NOMO-1 (cell line): ENCODE measurements around the gene LLGL1.

ENCODE experiments used
- DNase-seq, 2 experiments: peaks; one replicate each; lab custom pipeline; 2025; ENCODE audit not compliant: unreplicated experiment in 2 of 2; lab: John Stamatoyannopoulos, UW

LLGL1 gene

GRCh38 chr17:18263885-18264682 lies 38.6 kb downstream of the LLGL1 start:
- DNase-seq = no peak

- no peak for DNase-seq
These were observed 41.9 kb downstream of the LLGL1 start for GRCh38 chr17:18267366-18267765.

GRCh38 chr17:18267927-18268711 lies 42.7 kb downstream of the LLGL1 start:
- no peak for DNase-seq

GRCh38 chr17:18270046-18270931 lies 44.9 kb downstream of the LLGL1 start:
- DNase-seq = no peak

GRCh38 chr17:18277076-18277475 lies 51.6 kb downstream of the LLGL1 start:
- no peak for DNase-seq

GRCh38 chr17:18278867-18279266 lies 53.4 kb downstream of the LLGL1 start:
- no peak for DNase-seq

GRCh38 chr17:18280249-18280648 lies 54.8 kb downstream of the LLGL1 start:
- DNase-seq = no peak

GRCh38 chr17:18280766-18281371 lies 55.4 kb downstream of the LLGL1 start:
- no peak for DNase-seq

GRCh38 chr17:18281788-18282187 lies 56.4 kb downstream of the LLGL1 start:
- DNase-seq = no peak

GRCh38 chr17:18285296-18285695 lies 59.9 kb downstream of the LLGL1 start:
- DNase-seq = no peak

GRCh38 chr17:18291718-18292540 lies 66.5 kb downstream of the LLGL1 start:
- DNase-seq = no peak
